GM10266 (cell line): Measurements from ENCODE around the gene SLC12A7.

ENCODE experiments used
- DNase-seq: peaks from one replicate; pipeline ENCODE4 v3.0.0; 2012; ENCODE audit errors: extremely low spot score
- CTCF ChIP-seq: IDR thresholded peaks from 2 replicates; pipeline ENCODE4 v1.5.1; 2012; ENCODE audit warnings: mild to moderate bottlenecking, low read depth; ENCODE audit not compliant: control insufficient read depth, insufficient read depth; ENCODE audit errors: missing control alignments

Gene SLC12A7

DNA sequence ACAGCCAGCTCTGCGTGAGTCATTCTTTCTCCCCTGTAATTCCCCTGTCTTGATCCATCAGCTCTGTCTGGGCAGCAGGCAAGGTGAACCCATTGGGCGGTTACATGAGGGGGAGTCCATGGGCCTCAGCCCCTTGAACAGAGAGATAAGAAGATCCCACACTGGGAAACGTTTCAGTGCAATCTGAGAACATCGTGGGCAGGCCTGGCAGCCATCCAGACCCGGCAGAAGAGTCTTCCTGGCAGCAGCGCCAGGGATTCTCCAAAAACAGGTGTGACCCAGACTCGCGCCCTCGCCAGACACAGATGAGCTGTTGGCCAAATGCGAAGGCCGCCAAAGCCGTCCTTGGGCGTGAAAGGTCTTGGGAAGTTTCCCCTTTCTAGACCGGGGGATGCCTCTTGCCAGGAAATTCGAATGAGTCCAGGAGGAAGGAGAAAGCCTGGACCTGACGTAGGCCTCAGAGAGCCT lies 6.4 kb upstream of the SLC12A7 start:
- no peak for DNase-seq
- TF ChIP-seq CTCF: no peak

- no peak for TF ChIP-seq CTCF
- no peak for DNase-seq
These were observed 5.1 kb upstream of the SLC12A7 start for GRCh38 chr5:1116977-1117376.

GRCh38 chr5:1116109-1116740 lies 4.4 kb upstream of the SLC12A7 start:
- no peak for TF ChIP-seq CTCF
- DNase-seq: no peak

DNA sequence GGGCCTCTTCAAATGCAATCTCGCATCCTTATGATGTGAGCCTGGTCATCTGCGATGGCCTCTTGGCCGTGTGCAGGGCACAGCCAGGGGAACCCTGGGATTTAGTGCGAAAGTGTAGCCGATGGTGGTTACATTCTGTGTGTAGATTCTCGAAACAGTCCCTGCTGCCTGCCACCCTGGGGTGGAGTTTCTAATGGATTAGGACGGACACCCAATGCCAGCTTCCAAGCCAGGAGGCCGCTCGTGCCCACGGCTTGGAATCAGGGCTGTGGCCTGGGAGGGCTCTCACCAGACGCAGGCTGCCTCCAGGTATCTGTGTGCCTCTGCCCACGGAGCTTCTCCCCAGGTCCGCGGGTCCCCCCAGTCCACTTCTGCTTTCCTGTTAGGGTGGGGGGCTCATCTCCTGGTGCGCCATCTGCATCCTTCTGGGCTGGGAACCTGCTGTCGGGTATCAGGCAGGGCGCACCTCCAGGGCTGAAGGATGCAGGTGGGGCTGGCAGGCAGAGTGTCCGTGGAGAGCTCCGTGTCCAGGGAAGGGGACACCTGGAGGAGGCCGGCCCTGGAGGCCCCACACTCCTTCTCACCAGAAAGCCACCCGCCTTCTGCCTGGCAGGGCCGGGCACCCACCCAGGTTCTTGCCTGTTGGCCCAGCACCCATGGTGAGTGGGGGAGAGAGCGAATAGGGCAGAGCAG lies 3.4 kb upstream of the SLC12A7 start:
- DNase-seq: no peak
- no peak for TF ChIP-seq CTCF

DNA sequence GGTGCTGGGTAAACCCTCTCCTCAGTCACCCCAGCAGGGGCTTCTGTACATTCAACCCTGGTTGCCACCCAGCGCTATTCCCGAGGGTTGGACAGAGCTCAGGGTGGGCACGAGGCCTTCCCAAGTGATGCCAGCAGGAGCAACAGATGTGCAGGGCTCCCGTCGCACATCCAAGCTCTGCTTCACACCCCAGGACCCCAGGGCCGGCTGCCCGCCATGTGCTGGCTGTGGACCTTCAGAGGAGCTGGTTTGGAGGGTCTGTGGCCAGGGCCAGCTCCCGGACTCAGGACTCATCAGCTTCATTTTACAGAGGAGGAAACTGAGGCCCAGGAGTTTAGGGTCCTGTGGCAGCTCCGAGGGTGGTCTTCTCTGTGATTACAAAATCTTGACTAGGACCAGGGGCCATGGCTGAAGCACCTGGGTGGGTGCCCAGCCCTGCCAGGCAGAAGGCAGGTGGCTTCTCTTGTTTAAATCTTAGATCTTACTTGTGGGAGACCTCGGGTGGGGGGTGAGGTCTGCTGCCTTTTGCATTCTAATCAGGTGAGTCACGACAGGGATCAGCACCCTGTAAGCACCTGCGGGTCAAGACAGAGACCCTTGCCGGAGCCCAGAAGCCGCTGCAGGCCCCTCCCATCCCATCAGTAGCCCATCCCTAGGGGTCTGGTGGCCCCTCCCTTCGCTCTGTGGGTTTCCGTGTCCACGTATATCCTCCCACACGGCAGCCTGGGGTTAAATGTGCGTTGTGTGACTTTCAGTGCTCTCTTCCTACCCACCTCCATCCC lies 2.1 kb upstream of the SLC12A7 start:
- DNase-seq: no peak
- no peak for TF ChIP-seq CTCF

- TF ChIP-seq CTCF: no peak
- DNase-seq: no peak
These were observed 1.4 kb upstream of the SLC12A7 start for GRCh38 chr5:1113332-1113690.
